HepG2 (cell line): ENCODE results near the gene LPCAT4. TPM values are rescaled to one million over a fixed set of nuclear protein-coding genes. Genes with fewer than 3 reads are reported as not detected.

Source experiments
- ARNT2 ChIP-seq: sonication (generic); formaldehyde crosslinking; IDR thresholded peaks from 2 replicates; pipeline ENCODE4 v1.8.0; 2022; ENCODE audit warnings: mild to moderate bottlenecking, low read depth, missing genetic modification reagents, moderate library complexity
- EHMT2 ChIP-seq: fragments of 200-600 bp; sonication (generic); IDR thresholded peaks from 2 replicates; pipeline ENCODE4 v1.7.0; 2017; ENCODE audit warnings: antibody characterized with exemption, low read depth, low read length, borderline replicate concordance
- ERF ChIP-seq: IDR thresholded peaks from 2 replicates; pipeline ENCODE4 v1.6.1; 2018; ENCODE audit warnings: missing biosample characterization, missing genetic modification reagents
- HES4 ChIP-seq: sonication (generic); formaldehyde crosslinking; IDR thresholded peaks from 2 replicates; pipeline ENCODE4 v1.9.0; 2021; ENCODE audit warnings: mild to moderate bottlenecking, missing genetic modification reagents, borderline replicate concordance
- HHEX ChIP-seq: IDR thresholded peaks from 2 replicates; pipeline ENCODE4 v1.6.1; 2016; ENCODE audit warnings: control low read depth
- KLF12 ChIP-seq: sonication (generic); formaldehyde crosslinking; IDR thresholded peaks from 2 replicates; pipeline ENCODE4 v1.4.0; 2020; ENCODE audit warnings: missing genetic modification reagents, borderline replicate concordance
- MIER3 ChIP-seq: IDR thresholded peaks from 2 replicates; pipeline ENCODE4 v1.6.1; 2016; ENCODE audit warnings: missing compliant biosample characterization, borderline replicate concordance
- MLLT10 ChIP-seq: sonication (generic); formaldehyde crosslinking; IDR thresholded peaks from 2 replicates; pipeline ENCODE4 v1.4.0; 2020; ENCODE audit warnings: missing genetic modification reagents
- SMARCC2 ChIP-seq: fragments of 450-650 bp; IDR thresholded peaks from 2 replicates; pipeline ENCODE4 v1.6.1; 2017; ENCODE audit warnings: antibody characterized with exemption, mild to moderate bottlenecking
- TP53 ChIP-seq: sonication (generic); formaldehyde crosslinking; conservative IDR thresholded peaks from 2 replicates; pipeline ENCODE4 v1.4.0; 2020; ENCODE audit warnings: missing genetic modification reagents
- ZNF232 ChIP-seq: sonication (generic); formaldehyde crosslinking; IDR thresholded peaks from 2 replicates; pipeline ENCODE4 v1.4.0; 2020; ENCODE audit warnings: missing genetic modification reagents, borderline replicate concordance
- ZNF350 ChIP-seq: sonication (generic); formaldehyde crosslinking; IDR thresholded peaks from 2 replicates; pipeline ENCODE4 v1.4.0; 2020; ENCODE audit warnings: mild to moderate bottlenecking, low read depth, missing genetic modification reagents, borderline replicate concordance
- ZNF615 ChIP-seq: sonication (generic); formaldehyde crosslinking; IDR thresholded peaks from 2 replicates; pipeline ENCODE4 v1.5.0; 2020; ENCODE audit warnings: mild to moderate bottlenecking, missing genetic modification reagents, borderline replicate concordance
- ZNF746 ChIP-seq: sonication (generic); formaldehyde crosslinking; IDR thresholded peaks from 2 replicates; pipeline ENCODE4 v1.8.0; 2022; ENCODE audit warnings: mild to moderate bottlenecking, missing genetic modification reagents
- ZSCAN21 ChIP-seq: sonication (generic); formaldehyde crosslinking; IDR thresholded peaks from 2 replicates; pipeline ENCODE4 v1.8.0; 2022; ENCODE audit warnings: mild to moderate bottlenecking, missing genetic modification reagents, moderate library complexity, borderline replicate concordance
- ZSCAN25 ChIP-seq: sonication (generic); formaldehyde crosslinking; IDR thresholded peaks from 2 replicates; pipeline ENCODE4 v1.8.0; 2022; ENCODE audit warnings: mild to moderate bottlenecking, missing genetic modification reagents
- polyA plus RNA-seq, 8 experiments: library from polyadenylated mRNA; depleted of rRNA in 3 of 8; stranded (reverse) in 7 of 8; unstranded in 1 of 8; fragments of >200 nt; fragmentation: Illumina TruSeq in 4 of 8; extraction: Trizol in 4 of 8; gene quantifications; 2 replicates each; pipeline versions ENCODE4 v1.2.1 to v1.2.3, GENCODE V29; 2011 to 2016; ENCODE audit warnings: low read depth in 4 of 8, missing spikeins in 1 of 8, mixed read lengths in 1 of 8; ENCODE audit not compliant: insufficient read depth in 1 of 8
- total RNA-seq, 5 experiments: library from RNA; depleted of rRNA; stranded (reverse); fragments of >200 nt; fragmentation: Illumina TruSeq; extraction: Trizol; gene quantifications; 2 replicates each; pipeline ENCODE4 v1.2.3, GENCODE V29; 2016; ENCODE audit warnings: low read depth in 1 of 5
- TF ChIP-seq, protein P1 (sequence below), 2 experiments: sonication (generic) in 1 of 2; formaldehyde crosslinking in 1 of 2; IDR thresholded peaks; 2 replicates each; pipeline versions ENCODE4 v1.6.1 to v1.9.0; 2014 to 2022; ENCODE audit warnings: antibody characterized with exemption in 1 of 2, borderline replicate concordance in 1 of 2, inconsistent platforms in 1 of 2, low read depth in 1 of 2, missing genetic modification reagents in 1 of 2
- TF ChIP-seq, protein P2 (sequence below): sonication (generic); formaldehyde crosslinking; IDR thresholded peaks from 2 replicates; pipeline ENCODE4 v1.5.0; 2020; ENCODE audit warnings: missing genetic modification reagents
- TF ChIP-seq, protein P3 (sequence below): sonication (generic); formaldehyde crosslinking; IDR thresholded peaks from 2 replicates; pipeline ENCODE4 v1.8.1; 2023; ENCODE audit warnings: mild to moderate bottlenecking, missing genetic modification reagents, borderline replicate concordance
- TF ChIP-seq, protein P4 (sequence below): sonication (generic); formaldehyde crosslinking; IDR thresholded peaks from 2 replicates; pipeline ENCODE4 v1.4.0; 2020; ENCODE audit warnings: mild to moderate bottlenecking, low read depth, missing genetic modification reagents

The LPCAT4 gene
- total and polyA plus RNA-seq, 2 of the 13 experiments (the other 11 are each of a cell fraction or from before 2014, with no cell fraction given), result 8.1 to 57.1 TPM

DNA sequence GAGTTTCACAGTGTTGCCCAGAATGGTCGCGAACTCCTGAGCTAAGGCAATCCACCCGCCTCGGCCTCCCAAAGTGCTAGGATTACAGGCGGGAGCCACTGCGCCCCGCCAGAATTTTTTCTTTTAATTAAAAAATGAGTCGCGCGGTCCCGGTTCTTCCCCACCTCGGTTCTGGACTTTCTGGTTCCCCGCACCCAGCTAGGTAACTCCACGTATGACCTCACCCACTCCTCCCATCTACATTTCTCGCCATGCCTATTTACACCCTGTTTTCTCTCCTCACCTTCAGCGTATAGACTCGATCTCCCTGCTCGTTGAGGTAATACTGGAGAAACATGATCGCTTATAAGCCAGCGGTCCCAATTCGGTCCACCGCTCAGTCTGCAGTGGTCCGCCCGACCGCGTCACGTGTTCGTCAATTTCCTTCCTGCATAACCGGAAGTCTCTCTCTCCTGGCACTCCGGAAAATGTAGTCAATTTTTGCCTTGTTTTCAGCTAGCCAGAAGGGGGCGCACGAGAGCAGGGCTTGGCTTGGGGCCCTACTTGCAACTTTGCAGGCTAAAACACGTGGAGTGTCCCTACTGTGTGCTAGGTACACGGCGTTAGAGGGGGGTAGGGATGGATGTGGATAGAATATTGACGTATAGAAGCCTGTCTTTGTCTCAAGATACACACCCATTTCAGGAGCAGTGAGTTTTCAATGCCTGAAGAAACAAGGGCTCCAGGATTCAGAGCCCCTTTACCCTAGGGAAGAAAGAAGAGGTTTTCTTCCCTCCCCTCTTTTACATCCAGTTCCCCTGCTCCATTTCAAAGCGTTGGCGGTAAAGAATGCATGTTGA is 24.0 kb downstream of the LPCAT4 start, which contains the start of the genes NOP10 and NUTM1 (continued):
- TF ChIP-seq, protein P1, sequence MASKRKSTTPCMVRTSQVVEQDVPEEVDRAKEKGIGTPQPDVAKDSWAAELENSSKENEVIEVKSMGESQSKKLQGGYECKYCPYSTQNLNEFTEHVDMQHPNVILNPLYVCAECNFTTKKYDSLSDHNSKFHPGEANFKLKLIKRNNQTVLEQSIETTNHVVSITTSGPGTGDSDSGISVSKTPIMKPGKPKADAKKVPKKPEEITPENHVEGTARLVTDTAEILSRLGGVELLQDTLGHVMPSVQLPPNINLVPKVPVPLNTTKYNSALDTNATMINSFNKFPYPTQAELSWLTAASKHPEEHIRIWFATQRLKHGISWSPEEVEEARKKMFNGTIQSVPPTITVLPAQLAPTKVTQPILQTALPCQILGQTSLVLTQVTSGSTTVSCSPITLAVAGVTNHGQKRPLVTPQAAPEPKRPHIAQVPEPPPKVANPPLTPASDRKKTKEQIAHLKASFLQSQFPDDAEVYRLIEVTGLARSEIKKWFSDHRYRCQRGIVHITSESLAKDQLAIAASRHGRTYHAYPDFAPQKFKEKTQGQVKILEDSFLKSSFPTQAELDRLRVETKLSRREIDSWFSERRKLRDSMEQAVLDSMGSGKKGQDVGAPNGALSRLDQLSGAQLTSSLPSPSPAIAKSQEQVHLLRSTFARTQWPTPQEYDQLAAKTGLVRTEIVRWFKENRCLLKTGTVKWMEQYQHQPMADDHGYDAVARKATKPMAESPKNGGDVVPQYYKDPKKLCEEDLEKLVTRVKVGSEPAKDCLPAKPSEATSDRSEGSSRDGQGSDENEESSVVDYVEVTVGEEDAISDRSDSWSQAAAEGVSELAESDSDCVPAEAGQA (IDR thresholded peaks at IDR 0.05; ENCODE audit: low read depth), result peak; percentile 74; the same call in 1 of the 2 replicates
- TF ChIP-seq, protein P1 (CRISPR knock-in tag; IDR thresholded peaks at IDR 0.05; ENCODE audit: borderline replicate concordance), result no peak
- TF ChIP-seq ZNF615 (CRISPR knock-in tag), result no peak
- TF ChIP-seq ZSCAN25 (CRISPR knock-in tag), result peak; percentile 49; the same call in 1 of the 2 replicates
- peak; percentile 53; the same call in 1 of the 2 replicates for TF ChIP-seq ZNF746 (CRISPR knock-in tag)
- TF ChIP-seq SMARCC2, result no peak
- 0 out of 2 replicates have a peak, but pooled peaks have one; percentile 42 for TF ChIP-seq ZNF232 (CRISPR knock-in tag)
- TF ChIP-seq, protein P2, sequence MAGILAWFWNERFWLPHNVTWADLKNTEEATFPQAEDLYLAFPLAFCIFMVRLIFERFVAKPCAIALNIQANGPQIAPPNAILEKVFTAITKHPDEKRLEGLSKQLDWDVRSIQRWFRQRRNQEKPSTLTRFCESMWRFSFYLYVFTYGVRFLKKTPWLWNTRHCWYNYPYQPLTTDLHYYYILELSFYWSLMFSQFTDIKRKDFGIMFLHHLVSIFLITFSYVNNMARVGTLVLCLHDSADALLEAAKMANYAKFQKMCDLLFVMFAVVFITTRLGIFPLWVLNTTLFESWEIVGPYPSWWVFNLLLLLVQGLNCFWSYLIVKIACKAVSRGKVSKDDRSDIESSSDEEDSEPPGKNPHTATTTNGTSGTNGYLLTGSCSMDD, result no peak
- 0 out of 2 replicates have a peak, but pooled peaks have one; percentile 57 for TF ChIP-seq ZSCAN21 (CRISPR knock-in tag)
- peak; percentile 47; the same call in 1 of the 2 replicates for TF ChIP-seq MIER3 (CRISPR knock-in tag)
- no peak for TF ChIP-seq HES4
- no peak for TF ChIP-seq KLF12 (CRISPR knock-in tag)
- TF ChIP-seq ARNT2, result 0 out of 2 replicates have a peak, but pooled peaks have one; percentile 50
- TF ChIP-seq, protein P3, sequence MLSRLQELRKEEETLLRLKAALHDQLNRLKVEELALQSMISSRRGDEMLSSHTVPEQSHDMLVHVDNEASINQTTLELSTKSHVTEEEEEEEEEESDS, result no peak
- TF ChIP-seq MLLT10 (CRISPR knock-in tag), result no peak
- no peak for TF ChIP-seq EHMT2
- TF ChIP-seq, protein P4, sequence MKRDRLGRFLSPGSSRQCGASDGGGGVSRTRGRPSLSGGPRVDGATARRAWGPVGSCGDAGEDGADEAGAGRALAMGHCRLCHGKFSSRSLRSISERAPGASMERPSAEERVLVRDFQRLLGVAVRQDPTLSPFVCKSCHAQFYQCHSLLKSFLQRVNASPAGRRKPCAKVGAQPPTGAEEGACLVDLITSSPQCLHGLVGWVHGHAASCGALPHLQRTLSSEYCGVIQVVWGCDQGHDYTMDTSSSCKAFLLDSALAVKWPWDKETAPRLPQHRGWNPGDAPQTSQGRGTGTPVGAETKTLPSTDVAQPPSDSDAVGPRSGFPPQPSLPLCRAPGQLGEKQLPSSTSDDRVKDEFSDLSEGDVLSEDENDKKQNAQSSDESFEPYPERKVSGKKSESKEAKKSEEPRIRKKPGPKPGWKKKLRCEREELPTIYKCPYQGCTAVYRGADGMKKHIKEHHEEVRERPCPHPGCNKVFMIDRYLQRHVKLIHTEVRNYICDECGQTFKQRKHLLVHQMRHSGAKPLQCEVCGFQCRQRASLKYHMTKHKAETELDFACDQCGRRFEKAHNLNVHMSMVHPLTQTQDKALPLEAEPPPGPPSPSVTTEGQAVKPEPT, result peak; percentile 95
- TF ChIP-seq TP53 (CRISPR knock-in tag), result no peak
- TF ChIP-seq HHEX (CRISPR knock-in tag), result 0 out of 2 replicates have a peak, but pooled peaks have one; percentile 34
- TF ChIP-seq ZNF350 (CRISPR knock-in tag), result peak; percentile 91
- TF ChIP-seq ERF (CRISPR knock-in tag), result peak; percentile 69; the same call in 1 of the 2 replicates
